M059J (cell line): ENCODE results near the gene DUSP12. TPM values are rescaled to one million over a fixed set of nuclear protein-coding genes. Genes with fewer than 3 reads are reported as not detected.
A peak's percentile ranks its signal among the peaks of the same experiment; 100 is the strongest.
"Not testable (repeated sequence)": the region's sequence is repeated elsewhere in the genome, so short reads cannot be mapped to it uniquely, and the experiment has no call there.

Source experiments
- DNase-seq: peaks from one replicate; pipeline ENCODE4 v3.0.0-alpha.2; 2012; ENCODE audit warnings: low read depth
- total RNA-seq: library from RNA; depleted of rRNA; stranded (reverse); fragments of >200 nt; shearing (Covaris generic); gene quantifications from 2 replicates; pipeline ENCODE4 v1.2.3, GENCODE V29; 2014; rRNA removed

The DUSP12 gene, protein sequence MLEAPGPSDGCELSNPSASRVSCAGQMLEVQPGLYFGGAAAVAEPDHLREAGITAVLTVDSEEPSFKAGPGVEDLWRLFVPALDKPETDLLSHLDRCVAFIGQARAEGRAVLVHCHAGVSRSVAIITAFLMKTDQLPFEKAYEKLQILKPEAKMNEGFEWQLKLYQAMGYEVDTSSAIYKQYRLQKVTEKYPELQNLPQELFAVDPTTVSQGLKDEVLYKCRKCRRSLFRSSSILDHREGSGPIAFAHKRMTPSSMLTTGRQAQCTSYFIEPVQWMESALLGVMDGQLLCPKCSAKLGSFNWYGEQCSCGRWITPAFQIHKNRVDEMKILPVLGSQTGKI
- total RNA-seq: 39.9 and 44.5 TPM in 2 replicates

DNA sequence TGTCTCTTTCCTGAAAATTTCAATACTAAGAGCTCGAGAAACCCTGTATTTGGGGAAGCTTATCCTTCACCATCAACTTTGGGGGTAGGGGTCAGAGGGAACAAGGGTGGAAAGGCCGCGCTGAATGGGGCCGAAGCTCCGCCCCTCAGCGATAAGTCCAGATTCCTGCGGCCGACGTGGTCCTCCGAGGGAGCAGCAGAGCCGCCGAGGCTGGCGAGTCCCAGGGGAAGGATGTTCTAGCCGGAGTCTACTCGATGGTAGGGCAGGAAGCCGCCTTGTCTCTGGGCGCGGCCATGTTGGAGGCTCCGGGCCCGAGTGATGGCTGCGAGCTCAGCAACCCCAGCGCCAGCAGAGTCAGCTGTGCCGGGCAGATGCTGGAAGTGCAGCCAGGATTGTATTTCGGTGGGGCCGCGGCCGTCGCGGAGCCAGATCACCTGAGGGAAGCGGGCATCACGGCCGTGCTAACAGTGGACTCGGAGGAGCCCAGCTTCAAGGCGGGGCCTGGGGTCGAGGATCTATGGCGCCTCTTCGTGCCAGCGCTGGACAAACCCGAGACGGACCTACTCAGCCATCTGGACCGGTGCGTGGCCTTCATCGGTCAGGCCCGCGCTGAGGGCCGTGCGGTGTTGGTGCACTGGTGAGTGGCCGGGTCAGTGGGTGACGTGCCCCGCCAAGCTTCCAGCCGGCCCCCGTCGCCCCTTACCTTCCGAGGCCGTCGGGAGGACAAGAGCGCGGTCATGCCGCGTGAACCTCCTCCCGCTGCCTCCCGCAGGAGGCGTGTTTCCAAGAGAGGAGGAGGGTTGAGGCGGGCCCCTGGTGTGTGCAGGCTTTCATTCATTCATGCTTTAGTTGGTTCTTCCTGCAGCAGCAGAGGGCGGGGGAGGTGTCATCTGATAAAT is at the start of gene DUSP12:
TSS of gene DUSP12 (plus strand) at position 278 of the 899 bp plus-strand sequence. CDS start at position 294, 16 bp downstream.
- peak; percentile 95 for DNase-seq

DNA sequence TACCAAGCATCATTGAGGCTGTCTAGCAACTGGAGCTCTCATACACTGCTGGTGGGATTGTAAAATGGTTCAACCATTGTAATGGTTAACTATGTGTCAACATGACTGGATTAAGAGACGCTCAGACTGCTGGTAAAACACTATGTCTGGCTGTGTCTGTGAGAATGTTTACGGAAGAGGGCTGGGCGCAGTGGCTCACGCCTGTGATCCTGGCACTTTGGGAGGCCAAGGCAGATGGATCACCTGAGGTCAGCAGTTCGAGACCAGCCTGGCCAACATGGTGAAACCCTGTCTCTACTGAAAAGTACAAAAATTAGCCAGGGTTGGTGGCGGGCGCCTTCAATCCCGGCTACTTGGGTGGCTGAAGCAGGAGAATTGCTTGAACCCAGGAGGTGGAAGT is 47.3 kb upstream of the DUSP12 start:
- DNase-seq: no peak

DNA sequence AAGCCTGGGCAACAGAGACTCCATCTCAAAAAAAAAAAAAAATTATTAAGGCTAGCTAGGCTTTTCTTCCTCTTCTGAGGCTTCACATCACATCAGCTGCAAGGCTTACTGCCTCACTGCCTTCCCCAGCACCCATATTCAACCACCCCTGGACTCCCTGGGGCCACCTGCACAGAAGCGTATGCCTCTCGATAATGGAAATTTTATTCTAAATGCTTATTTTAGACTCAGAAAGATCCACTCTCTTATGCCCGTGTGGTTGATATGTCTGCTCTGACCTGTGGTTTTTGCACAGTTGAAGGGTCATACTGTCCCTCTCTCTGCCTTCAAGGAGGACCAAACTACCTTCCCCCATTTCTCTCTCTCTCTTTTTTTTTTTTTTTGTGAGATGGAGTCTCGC is 44.0 kb upstream of the DUSP12 start:
- DNase-seq: no peak

DNA sequence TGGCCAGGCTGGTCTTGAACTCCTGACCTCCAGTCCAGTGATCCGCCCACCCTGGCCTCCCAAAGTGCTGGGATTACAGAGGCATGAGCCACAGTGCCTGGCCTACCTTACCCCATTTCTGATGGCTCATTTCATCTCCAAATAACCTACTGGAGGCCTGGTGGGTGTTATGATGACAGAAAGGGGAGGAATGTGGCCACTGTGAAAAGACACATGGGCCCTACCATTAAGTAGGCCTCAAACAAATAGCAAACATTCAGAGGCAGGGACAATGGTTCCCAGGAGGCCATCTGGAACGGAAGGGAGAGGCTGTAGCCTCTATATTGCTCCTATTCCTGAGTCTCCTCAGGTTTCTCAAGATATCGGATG is 43.5 kb upstream of the DUSP12 start:
- peak; percentile 79 for DNase-seq

GRCh38 chr1:161706482-161707347 is 42.9 kb upstream of the DUSP12 start, which contains the start of gene FCRLA:
Gene FCRLA (plus strand): TSS chr1:161707229. CDS start chr1:161707265, 36 bp downstream.
- peak; percentile 97 for DNase-seq

- DNase-seq: no peak
These were observed 42.1 kb upstream of the DUSP12 start for GRCh38 chr1:161707503-161707902.

GRCh38 chr1:161709373-161709772 is 40.2 kb upstream of the DUSP12 start:
- DNase-seq: no peak

DNA sequence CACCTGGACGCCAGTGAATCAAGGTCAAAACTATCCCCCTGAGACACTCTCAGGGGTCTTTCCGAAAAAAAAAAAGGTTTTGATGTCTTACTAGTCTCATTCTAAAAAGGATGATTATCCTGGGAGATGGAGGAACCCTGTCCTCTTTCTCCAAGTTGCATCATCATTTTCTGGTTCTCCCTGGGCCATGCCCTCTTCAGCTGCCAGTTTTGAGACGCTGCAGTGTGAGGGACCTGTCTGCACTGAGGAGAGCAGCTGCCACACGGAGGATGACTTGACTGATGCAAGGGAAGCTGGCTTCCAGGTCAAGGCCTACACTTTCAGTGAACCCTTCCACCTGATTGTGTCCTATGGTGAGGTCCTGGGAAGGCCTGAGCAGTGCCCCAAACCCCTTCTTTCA is 39.0 kb upstream of the DUSP12 start:
- DNase-seq: no peak

DNA sequence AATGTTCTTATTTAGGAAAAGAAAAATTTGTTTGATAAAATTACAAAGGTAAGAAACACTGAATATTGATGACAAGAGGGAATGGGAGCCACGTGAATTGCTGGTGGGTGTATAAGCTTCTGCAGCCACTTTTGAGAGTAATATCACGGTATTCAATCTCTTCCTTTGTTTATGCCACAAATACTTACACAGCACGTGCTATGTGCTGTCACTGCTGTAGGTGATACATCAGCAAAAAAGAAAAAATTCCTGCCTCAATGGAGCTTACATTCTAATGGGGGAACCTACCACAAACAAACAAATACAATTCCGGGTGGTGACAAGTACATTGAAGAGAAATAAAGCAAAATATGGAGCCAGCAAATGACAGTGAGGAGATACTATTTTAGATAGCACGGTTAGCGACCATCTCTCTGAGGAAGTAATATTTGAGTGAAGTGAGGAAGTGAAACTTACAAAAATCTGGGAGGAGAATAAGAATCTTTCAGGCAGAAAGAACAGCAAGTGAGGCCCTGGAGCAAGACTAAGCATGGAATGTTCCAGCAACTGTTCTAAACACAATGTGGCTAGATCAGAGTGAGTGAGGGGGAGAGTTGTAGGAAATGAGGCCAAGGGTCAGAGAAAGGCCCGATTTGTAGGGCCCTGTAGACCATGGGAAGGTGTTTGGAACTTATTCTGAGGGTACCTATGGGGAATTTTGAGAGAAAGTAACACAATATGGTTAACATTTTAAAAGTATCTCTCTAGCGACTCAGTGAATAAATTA is 30.8 kb upstream of the DUSP12 start:
- DNase-seq: no peak

DNA sequence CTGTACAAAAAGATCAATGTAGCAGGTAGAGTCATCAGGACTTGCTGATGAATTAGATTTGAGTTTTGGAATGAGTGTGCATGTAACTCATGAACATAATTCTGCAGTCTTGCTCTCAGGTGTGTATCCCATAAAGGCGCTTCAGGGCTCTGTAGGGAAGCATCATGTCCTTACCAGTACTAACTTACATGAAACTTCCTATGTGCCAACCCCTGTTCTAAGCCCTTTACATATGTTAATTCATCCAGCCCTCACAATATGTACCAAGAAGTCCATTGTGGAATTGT is 30.3 kb upstream of the DUSP12 start:
- no peak for DNase-seq

- no peak for DNase-seq
These were observed 29.2 kb upstream of the DUSP12 start for GRCh38 chr1:161720422-161720821.

DNA sequence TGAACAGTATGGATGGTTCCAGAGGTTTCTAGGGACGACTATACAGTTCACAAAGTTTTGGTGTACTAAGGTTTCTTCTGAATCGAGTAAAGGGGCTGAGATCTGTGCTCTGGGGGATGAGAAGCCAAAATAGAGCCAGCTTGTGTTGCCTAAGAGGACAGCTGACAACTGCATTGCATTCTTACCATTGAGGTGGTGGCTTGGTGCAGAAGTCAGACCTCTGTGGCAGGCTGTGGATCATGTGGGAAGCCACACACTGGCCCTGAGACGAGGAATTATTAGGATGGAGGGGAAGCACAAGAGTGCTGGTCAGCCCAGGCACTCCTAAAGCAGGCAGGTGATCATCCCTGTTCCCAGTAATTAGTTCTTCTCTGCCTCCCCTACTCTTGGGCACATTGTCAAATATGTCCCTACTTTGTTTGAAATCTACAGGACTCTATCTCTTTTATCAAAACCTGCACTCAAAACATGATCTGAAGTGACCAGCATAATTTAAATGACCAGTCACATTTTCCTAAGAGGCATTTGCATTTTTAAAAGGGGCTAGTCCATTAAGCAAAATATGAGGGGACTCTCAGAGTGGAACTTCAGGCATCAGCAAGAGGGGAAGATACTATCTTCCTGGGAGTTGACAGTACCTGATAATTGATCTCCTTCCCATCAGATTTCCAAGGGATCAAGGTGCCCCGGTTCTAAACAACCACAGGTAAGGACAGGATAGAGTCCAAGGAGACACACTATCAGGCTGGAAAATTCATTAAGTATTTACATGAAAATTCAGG is 28.4 kb upstream of the DUSP12 start, which contains the start of gene FCRLB:
TSS of gene FCRLB (plus strand) at position 589 of the 782 bp plus-strand sequence. CDS start 1,129 bp downstream, outside the sequence.
- no peak for DNase-seq

DNA sequence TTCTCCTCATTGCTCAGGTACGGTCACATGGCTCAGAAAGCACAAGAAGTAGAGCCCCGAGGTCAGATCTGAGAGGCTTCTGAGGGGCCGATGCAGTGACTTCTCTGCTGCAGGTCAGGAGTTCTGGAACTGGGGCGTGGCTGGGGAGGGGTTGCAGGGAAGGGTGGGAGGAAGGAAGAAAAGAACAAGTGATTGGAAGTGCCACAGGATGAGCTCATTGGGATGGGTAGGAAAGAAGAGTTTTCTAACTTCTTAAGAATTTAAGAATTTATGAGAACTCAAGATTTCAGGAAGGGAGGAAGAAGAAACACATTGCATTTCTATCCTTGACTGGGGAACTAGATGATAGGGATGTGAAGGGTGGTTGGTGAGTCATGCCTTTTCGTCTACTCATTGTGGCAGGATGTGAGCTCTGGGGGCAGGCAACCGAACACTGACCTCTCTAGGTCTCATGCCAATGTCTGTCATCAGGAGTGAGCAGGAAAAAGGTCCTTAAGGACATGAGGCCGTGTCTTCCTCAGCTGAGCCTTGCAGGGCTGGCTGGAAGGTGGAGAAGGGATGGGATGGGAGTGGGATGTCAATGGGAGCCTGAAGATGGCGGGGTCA is 27.7 kb upstream of the DUSP12 start:
- DNase-seq: peak; percentile 95

DNA sequence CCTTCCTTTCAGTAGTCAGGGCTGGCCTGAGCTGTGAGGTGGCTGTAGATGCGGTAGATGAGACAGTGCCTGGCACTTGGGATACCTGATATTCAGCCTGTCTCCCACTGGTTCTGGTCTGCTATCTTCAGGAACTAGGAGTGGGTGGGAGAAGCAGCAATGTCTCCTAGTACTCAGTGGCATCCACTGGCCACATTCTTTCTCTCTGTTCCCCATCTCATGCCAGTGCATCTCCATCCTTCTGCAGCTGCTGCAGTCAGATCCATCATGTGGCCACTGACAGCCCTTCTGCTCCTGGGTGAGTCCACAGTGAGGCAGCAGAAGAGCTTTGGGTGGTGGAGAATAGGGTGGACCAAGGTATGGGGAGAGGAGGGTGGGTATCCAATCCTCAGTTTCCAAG is 27.2 kb upstream of the DUSP12 start:
- no peak for DNase-seq

DNA sequence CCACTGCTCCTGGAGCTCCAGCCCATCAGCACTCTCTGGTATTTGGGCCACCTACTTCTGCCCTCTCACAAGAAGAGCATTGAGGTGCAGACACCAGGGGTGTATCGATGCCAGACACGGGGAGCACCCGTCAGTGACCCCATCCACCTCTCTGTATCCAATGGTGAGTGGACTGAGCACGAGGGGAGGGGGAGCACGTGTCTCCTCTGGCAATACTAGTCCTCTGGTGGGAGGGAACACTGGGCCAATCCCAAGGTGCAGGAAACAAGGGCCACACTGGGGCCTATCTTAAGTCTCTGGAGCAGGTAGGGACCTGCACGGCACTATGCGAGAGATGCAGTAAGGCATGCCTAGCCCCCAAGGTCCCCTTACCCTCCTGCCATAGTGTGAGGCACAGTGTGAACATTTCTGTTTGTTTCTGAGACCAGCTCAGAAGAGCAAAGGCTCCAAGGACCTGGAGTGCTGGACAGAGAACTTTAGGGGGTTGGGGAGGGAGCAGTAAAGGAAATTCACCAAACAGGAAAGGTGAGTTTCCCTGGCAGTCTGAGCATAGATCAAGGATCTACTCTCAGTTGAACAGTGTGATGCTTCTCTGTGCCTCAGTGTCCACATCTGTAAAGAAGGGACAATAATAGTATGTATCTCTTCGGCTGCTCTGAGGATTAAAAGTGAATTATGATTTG is 26.0 kb upstream of the DUSP12 start:
- no peak for DNase-seq

DNA sequence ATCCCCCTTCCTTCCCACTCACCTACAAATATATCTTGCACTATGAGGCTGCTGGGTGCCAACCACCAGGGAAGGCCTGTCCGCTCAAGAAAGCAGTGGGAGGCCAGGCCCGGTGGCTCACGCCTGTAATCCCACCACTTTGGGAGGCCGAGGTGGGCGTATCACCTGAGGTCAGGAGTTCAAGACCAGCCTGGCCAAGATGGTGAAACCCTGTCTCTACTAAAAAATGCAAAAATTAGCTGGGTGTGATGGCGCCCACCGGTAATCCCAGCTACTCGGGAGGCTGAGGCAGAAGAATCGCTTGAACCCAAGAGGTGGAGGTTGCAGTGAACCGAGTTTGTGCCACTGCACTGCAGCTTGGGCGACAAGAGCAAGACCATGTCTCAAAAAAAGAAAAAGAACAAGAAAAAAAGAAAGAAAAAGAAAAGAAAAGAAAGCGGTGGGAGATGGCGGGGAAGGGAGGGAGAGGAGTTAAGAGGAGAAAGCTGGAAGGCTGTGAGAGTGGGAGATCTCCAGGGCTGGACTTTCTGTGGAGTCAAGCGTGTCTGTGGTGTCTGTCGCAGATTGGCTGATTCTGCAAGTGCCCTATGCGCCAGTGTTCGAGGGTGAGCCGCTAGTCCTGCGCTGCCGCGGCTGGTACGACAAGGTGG is 24.2 kb upstream of the DUSP12 start:
- not testable (repeated sequence) for DNase-seq

DNA sequence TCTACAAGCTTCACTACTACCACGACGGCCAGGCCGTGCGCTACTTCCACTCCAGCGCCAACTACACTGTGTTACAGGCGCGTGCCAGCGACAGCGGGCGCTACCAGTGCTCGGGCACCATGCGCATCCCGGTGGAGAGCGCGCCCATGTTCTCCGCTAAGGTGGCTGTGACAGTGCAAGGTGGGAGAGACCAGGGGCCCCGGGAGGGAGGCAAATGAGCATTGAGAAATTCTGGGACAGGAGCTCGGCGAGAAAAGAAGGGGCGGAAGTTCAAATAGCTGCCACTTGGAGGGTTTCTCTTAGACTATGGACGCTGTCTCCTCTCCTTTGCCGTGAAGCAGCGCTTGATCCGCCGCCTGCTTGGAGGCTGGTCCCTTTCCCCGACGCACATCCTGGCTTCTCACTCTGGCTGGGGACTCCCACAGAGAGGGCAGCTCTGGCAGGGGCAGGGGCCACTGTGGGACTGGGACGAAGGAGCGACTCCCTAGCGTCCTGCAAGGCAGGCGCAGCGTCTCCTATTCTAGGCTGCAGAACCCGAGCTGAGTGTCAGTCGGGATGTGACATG is 23.6 kb upstream of the DUSP12 start:
- DNase-seq: peak; percentile 57

DNA sequence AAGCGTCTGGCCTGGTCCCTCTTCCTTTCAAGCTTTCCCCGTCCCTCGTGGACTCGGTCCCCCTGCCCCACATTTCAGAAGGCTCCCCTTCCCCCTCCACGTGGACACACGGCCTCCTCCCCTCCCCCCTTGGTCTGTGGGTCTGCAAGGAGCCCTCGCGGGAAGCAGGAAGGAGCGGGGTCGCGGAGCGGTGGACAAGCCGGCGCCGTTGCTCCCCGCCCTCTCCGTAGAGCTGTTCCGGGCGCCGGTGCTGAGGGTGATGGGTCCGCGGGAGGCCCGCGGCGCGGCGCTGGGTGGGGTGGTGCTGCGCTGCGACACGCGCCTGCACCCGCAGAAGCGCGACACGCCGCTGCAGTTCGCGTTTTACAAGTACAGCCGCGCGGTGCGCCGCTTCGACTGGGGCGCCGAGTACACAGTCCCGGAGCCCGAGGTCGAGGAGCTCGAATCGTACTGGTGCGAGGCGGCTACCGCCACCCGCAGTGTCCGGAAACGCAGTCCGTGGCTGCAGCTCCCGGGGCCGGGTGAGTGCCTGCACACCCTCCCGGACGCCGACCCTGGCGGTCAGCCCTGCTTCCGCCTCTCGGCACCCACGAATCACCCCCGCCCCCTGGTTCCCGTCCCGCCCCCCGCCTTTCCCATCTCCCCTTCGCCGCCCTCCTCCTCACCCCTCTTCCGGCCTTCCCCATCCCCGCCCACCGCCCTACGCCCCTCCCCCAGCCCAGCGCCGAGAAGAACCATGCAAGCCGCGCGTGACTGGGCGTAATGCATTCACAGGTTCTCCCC is 22.9 kb upstream of the DUSP12 start:
- peak; percentile 86 for DNase-seq
